HG03354 (cell line): ENCODE results near the gene MAP7D3.
"Not testable (repeated sequence)": the region's sequence is repeated elsewhere in the genome, so short reads cannot be mapped to it uniquely, and the experiment has no call there.

ENCODE experiments used
- ATAC-seq: cut with Tn5 transposase; IDR thresholded peaks from one replicate; pipeline ENCODE4 v1.9.1; 2021; ENCODE audit warnings: mild to moderate bottlenecking; ENCODE audit not compliant: unreplicated experiment, poor library complexity, severe bottlenecking

The MAP7D3 gene

DNA sequence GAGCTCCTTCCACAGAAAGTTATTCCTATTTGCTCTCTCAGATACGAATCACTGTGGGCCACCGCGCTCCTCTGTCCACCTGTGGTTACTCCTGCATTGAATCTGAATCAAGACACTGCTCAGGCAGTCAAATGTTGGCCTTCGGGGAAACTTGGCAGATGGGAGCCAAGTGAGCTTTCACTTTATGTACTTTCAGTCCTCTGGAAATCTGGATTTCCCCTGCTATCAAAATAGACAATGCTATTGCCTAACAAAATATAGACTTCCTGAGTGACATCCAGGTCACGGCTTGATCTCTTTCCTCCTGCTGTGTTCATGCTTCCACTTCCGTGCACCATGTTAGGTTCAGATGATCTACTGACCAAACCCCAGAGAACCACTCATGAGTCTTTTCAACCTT lies 60.0 kb downstream of the MAP7D3 start:
- ATAC-seq = no peak

DNA sequence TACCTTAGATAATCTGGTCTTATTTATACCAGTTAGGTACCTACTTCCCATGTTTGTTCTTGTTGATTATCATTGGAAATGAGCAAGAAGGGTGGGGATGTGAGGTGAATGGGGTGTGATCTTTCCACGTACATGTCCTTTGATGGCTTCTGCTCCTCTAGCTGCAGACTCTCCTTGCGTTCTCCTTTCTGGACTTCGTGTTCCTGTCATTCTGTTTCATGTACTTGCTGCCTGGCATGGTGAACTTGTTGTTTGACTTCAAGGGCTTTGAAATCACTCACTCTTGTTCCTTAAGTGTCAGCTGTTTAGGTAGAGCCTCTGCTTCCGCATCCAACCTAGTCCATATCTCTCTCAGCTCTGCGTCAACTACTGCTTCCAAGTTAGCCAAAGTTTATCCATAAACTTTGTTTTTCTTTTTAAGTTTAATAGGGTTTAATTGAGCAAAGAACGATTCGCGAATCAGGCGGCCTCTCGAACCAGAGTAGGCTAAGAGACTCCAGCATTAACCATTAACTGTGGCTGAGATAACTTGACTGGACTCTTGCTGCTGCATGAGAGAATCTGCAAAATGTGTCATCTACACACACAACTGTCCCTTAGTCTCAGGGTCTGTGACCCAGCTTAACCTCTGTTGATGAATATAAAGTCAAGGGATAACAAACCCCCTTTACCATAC lies 61.0 kb downstream of the MAP7D3 start:
- no peak for ATAC-seq

GRCh38 chrX:136189222-136189621 lies 62.0 kb downstream of the MAP7D3 start:
- ATAC-seq = no peak

DNA sequence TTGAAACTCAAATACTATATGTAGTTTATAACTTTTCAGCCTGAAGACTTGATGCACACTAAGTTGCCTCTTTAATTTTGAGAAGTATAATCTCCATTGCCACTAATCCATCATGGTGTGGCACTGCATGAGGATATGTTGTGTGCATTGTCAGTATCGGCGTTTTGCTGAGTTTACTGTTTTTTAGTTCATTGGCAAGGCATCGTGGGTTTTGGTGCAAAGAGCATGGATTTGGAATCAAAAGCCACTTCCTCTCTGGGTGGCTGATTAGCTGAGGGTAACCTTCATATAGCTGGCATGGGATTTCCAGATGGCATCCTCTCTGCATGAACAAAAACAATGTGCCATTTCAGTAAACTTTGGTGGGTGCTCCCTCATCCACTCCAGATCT lies 65.2 kb downstream of the MAP7D3 start:
- no peak for ATAC-seq

DNA sequence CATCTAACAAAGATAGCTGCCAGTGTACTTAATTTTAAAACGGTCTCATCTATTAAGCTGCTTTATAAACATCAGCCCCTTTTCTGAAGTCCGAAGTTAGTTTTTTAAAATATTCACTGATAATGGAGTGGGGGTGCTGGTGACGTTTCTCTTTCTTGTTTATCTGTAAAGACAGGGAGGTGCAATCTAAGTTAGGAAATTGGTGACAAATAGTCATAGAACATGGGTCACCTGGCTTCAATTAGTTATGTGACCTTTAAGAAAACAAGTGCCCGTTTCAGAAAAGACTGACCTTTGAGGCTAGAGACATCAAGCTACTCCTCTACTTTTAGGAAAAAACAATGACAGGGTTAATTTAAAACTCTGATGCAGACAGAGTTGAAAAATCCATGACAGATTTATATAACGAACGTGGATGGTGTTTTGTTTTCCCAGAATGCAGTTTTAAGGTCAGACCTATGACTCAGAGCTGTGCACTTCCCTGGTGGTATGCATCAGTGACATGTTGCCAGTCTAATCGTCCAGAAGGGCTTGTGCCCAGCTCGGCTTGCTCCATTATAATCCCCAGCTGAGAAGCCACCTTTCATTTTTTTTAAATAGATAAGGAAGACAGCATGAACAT lies 65.7 kb downstream of the MAP7D3 start:
- ATAC-seq = no peak

- no peak for ATAC-seq
These were observed 67.3 kb downstream of the MAP7D3 start for GRCh38 chrX:136183917-136184316.

DNA sequence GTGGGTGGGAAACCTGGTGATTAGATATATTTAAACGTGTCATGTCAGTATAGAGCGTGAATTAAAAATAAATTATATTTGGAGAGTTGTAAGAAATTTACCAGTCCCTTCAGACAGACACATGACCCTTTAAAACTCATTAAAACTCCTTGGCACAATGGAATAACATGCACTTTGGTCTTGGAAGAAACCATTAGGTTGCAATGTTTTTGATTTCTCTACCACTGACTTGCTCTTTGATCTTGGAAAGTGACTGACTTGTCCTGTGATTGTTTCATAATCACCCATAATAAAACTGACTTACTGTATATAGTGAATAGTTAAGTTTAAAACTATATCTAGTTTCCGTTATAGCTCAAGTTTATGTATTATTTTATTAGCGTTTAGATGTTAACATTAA lies 68.0 kb downstream of the MAP7D3 start:
- ATAC-seq = no peak

GRCh38 chrX:136182414-136182813 lies 68.8 kb downstream of the MAP7D3 start:
- ATAC-seq = no peak

GRCh38 chrX:136179133-136179532 lies 72.1 kb downstream of the MAP7D3 start:
- ATAC-seq = no peak

- no peak for ATAC-seq
These were observed 74.8 kb downstream of the MAP7D3 start for GRCh38 chrX:136176399-136176825.

GRCh38 chrX:136171420-136171819 lies 79.8 kb downstream of the MAP7D3 start:
- ATAC-seq = no peak

GRCh38 chrX:136170139-136170800 lies 80.9 kb downstream of the MAP7D3 start:
- no peak for ATAC-seq

DNA sequence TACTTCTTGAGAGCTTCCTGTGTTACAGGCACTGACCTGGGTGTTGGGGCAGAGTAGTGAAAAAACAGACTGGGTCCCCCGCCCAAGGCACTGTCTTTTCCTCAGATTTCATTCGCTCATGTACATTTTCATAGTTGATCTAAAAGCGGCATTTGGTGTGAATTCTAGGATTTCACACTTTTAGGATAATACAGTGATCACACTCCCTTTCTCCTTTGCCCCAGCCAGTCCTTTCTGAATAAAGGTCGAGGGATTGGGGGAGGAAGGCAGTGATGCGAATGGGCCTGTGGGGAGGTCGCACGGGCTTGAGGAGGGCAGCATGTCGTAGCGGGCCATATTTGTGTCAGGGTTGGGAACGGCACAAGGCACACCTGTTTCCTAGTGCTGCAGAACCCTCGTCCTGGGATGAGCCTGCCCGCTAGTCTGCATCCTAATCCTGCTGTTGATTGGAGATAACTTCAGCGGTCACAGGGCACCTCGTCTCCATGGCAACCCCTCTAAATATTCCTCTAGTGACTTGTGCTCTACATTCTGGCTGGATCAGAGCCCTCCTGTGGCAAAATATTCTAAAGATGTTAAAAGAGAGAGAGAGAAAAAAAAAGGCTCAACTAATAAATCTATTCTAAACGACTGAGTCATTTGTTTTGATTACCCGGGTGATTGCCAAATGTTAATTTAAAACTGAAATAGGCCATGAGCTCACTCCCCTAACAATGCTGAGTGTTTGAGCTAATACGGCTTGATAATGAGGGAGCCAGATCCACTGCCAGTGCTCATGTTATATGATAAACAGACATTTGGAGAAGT lies 82.1 kb downstream of the MAP7D3 start:
- no peak for ATAC-seq

DNA sequence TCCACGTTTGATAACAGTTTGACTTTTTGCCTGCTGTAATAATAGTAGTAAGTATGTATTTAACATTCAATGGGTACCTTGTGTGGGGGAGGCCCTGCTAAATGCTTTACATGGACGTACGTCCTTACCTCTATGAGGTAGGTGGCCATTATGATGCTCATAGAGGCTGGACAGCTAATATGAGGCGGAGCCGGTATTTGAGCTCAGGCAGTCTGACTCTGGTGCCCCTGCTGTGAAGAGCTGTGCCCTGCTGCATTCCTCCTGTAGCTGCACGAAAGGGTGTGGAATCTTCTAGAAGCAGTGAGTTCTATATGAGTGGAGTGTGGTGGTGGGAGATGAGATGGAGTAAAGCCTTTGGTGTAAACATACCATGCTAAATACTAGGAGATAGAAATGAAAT lies 83.2 kb downstream of the MAP7D3 start:
- ATAC-seq = not testable (repeated sequence)

DNA sequence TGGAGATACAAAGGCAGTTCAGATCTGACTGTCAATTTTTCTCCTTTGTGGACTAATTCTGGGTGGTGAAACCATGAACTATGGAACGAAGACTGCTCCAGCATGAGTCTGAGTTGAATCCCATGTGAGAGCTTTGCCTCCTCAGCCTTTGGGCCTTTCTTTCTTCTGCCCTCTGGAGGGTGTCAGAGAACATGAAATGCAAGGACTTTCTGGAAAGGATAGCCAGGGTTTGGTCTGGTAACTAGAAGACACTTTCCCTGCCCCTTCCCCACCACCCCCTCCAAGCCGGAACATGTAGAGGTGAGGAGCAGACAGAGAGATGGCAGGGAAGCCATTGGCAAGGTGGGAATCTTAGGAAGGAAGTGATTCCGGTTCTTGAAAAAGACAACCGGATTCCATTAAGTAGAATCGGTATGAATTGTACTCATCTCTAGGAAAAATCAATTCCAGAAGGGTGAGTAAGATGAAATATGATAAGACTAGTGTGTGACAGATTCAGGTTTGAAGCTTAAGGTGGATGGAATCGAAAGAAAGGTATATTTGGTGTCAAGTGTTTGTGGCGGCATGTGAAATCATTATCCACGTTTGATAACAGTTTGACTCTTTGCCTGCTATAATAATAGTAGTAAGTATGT lies 84.9 kb downstream of the MAP7D3 start:
- no peak for ATAC-seq

DNA sequence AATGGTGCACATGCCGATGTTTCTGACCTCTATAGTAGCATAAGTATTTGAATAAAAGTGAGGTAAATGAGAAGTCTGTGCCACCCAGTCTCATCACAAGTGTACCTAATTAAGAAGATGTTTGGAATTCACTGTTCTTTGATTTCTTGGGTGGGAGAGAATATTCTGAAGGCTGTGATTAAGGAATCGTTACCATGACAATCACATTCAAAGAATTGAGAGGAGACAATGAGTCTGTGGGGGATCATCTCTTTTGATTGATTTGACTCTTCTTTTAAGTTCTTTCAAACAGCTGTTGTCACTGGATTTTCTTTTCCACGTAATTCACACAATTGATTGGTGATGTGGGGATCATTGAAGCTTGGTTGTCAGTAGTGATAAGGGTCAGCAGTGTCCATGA lies 85.8 kb downstream of the MAP7D3 start:
- ATAC-seq = no peak

DNA sequence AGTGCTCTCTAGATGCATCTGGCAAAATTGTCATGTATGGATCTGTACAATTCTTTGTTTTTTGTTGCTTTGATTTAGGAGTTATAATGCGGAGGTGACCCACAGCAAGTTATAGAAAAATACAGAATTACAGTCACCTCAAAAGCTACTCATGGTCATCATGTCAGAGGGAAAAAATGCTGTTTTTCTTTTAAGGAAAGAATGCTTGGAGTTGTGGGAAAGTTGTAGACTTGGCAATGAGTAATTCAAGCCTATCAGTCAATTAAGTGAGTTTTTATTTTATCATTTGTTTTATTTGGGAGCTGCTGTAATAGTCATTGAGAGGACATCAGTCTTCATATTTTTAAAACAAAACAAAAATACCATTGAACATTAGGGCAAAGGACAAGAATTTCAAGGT lies 87.5 kb downstream of the MAP7D3 start:
- no peak for ATAC-seq
